Activated naive CD4-positive, alpha-beta T cell treated with anti-CD3 and anti-CD28 coated beads, Interleukin-2, amount 10 ng/mL, durations not matched to agents 7 days and 5 days (primary cell): Measurements from ENCODE around the gene FBXO2.

Experiments used
- CTCF ChIA-PET: fragments of 350-600 bp; sonication (Branson Sonifier 250); formaldehyde crosslinking; loops from one replicate; lab custom pipeline; 2021; ENCODE audit warnings: antibody characterized with exemption; lab: Charles Lee
- DNase-seq: peaks from one replicate; pipeline ENCODE4 v3.0.0-alpha.2; 2020
- H3K27ac Mint-ChIP-seq: one replicate; pipeline ENCODE4 v1.8.0; 2021; ENCODE audit warnings: mild to moderate bottlenecking, moderate library complexity, mixed read lengths
- H3K27me3 Mint-ChIP-seq: one replicate; pipeline ENCODE4 v1.8.0; 2021; ENCODE audit warnings: mild to moderate bottlenecking, mixed read lengths
- H3K36me3 Mint-ChIP-seq: one replicate; pipeline ENCODE4 v1.8.0; 2021; ENCODE audit warnings: mixed read lengths
- H3K4me1 Mint-ChIP-seq: one replicate; pipeline ENCODE4 v1.8.0; 2021; ENCODE audit warnings: mixed read lengths
- H3K4me3 Mint-ChIP-seq: one replicate; pipeline ENCODE4 v1.8.0; 2021; ENCODE audit warnings: mild to moderate bottlenecking, moderate library complexity, mixed read lengths
- H3K9me3 Mint-ChIP-seq: one replicate; pipeline ENCODE4 v1.8.0; 2021; ENCODE audit warnings: mixed read lengths

The FBXO2 gene

GRCh38 chr1:11674488-11674887, 20.3 kb upstream of the FBXO2 start:
- Mint-ChIP-seq H3K27ac (no peak overlapping the region), H3K4me3 (no peak overlapping the region), H3K27me3 (no peaks in the 10 kb centered on the region), H3K4me1 (peaks cover 8% of the 10 kb centered on the region), H3K36me3 (peaks cover 32% of the 10 kb centered on the region), H3K9me3 (no peaks in the 10 kb centered on the region)
- CTCF ChIA-PET = no interaction called here
- DNase-seq = no peak

- CTCF ChIA-PET = interaction anchor here (1.0 to 1.8 kb wide), 3 partner anchors 9 to 27 kb away, joined by 3 to 5 read pairs (median 4); partner anchors contain the start of gene FBXO6
- H3K9me3 Mint-ChIP-seq = no peaks in the 10 kb centered on the region
- H3K27me3 Mint-ChIP-seq = no peaks in the 10 kb centered on the region
- peak overlapping the region; percentile 45 for H3K27ac Mint-ChIP-seq
- no peak overlapping the region for H3K4me3 Mint-ChIP-seq
- no peaks in the 10 kb centered on the region for H3K4me1 Mint-ChIP-seq
- H3K36me3 Mint-ChIP-seq = peaks cover 34% of the 10 kb centered on the region
- DNase-seq = no peak
Observed at GRCh38 chr1:11673089-11673769, 19.0 kb upstream of the FBXO2 start.

DNA sequence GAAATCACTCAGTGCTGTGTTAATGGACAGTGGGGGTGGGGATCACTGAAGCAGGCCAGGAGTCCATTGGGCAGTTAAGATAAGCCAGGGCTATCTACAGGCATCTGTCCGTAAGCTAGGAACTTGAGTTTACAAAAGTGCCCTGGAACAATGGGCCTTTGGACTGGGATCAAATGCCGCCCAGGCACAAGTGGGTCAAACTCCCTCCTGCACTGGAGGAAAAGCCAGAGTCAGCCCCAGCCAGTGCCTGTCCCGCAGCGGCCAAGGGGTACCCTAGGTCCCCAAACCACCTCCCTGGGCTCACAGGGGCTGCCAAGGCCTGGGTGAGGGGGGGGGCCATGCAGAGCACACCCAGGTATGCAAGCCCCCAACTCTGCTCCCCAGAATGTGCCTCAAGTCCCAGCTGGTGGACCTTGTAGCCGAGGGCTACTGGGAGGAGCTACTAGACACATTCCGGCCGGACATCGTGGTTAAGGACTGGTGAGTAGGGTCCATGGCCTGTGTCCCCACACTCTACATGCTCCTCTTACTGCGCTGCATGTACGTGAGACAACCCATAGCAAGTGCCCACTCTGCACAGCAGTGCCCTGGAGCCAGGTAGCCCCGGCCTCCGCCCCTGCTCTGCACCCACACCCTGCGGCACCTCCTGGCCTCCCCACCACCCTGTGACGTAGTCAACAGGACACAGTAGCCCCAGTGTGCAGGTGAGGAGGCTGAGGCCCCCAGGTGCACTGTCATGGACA, 17.5 kb upstream of the FBXO2 start:
- no peaks in the 10 kb centered on the region for H3K9me3 Mint-ChIP-seq
- CTCF ChIA-PET = interaction anchor here (1.0 kb wide), 1 partner anchor 7 kb away, joined by 4 read pairs; no protein-coding TSS in a partner anchor
- no peaks in the 10 kb centered on the region for H3K27me3 Mint-ChIP-seq
- H3K27ac Mint-ChIP-seq = no peak overlapping the region
- no peak for DNase-seq
- H3K4me3 Mint-ChIP-seq = no peak overlapping the region
- H3K4me1 Mint-ChIP-seq = peaks cover 2% of the 10 kb centered on the region
- H3K36me3 Mint-ChIP-seq = peaks cover 37% of the 10 kb centered on the region

DNA sequence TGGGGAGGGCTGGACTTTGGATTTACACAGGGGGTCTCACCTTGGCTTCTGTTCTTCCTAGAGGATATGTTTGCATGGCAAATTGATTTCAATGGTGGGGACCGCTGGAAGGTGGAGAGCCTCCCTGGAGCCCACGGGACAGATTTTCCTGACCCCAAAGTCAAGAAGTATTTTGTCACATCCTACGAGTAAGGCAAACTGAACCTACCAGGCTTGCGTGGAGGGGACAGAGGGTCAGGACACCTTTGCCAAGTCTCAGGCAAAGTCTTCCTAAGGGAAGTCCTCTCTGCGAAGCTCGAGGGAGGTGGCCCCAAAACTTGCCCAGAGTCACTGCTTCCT, 16.9 kb upstream of the FBXO2 start:
- H3K27ac Mint-ChIP-seq = no peak overlapping the region

DNA sequence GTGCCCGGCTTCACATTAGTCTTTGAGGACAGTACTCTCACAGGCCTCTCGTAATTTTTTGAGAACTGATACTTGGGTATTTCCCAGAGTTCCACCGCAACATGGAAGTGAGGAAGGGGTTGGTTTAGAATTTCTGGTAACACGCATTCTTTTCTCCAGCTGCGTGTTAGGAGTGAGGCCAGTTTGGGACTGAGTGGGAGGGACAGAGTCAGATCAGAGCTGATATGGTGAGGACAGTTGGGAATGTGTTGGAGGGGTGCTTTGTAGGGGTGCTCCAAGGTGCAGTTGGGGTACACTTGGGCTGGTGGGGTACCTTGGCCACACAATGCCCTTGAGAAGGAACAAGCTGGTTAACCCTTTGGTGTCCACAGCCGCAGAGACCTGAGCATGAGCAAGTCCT, 16.5 kb upstream of the FBXO2 start:
- Mint-ChIP-seq H3K9me3 (no peaks in the 10 kb centered on the region), H3K27ac (no peak overlapping the region), H3K4me3 (no peak overlapping the region), H3K36me3 (peaks cover 35% of the 10 kb centered on the region), H3K27me3 (no peaks in the 10 kb centered on the region), H3K4me1 (peaks cover 9% of the 10 kb centered on the region)
- CTCF ChIA-PET = no interaction called here
- no peak for DNase-seq

More for the DNA sequence above, 16.9 kb upstream of the FBXO2 start:
- peaks cover 5% of the 10 kb centered on the region for H3K4me1 Mint-ChIP-seq
- no peak for DNase-seq
- no peaks in the 10 kb centered on the region for H3K9me3 Mint-ChIP-seq
- H3K4me3 Mint-ChIP-seq = no peak overlapping the region
- peaks cover 37% of the 10 kb centered on the region for H3K36me3 Mint-ChIP-seq
- H3K27me3 Mint-ChIP-seq = no peaks in the 10 kb centered on the region
- CTCF ChIA-PET = no interaction called here

DNA sequence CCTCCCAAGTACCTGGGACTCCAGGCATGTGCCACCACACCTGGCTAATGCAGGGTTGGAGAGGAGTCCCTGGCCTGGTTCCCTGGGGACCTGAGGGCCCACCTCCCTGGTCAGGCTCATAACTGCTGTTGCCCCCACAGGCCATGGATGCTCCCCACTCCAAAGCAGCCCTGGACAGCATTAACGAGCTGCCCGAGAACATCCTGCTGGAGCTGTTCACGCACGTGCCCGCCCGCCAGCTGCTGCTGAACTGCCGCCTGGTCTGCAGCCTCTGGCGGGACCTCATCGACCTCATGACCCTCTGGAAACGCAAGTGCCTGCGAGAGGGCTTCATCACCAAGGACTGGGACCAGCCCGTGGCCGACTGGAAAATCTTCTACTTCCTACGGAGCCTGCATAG, 14.3 kb upstream of the FBXO2 start:
- no peak for DNase-seq
- no peak overlapping the region for H3K27ac Mint-ChIP-seq
- H3K9me3 Mint-ChIP-seq = no peaks in the 10 kb centered on the region
- H3K27me3 Mint-ChIP-seq = no peaks in the 10 kb centered on the region
- H3K36me3 Mint-ChIP-seq = peaks cover 21% of the 10 kb centered on the region
- H3K4me3 Mint-ChIP-seq = no peak overlapping the region
- peaks cover 17% of the 10 kb centered on the region for H3K4me1 Mint-ChIP-seq
- CTCF ChIA-PET = no interaction called here

DNA sequence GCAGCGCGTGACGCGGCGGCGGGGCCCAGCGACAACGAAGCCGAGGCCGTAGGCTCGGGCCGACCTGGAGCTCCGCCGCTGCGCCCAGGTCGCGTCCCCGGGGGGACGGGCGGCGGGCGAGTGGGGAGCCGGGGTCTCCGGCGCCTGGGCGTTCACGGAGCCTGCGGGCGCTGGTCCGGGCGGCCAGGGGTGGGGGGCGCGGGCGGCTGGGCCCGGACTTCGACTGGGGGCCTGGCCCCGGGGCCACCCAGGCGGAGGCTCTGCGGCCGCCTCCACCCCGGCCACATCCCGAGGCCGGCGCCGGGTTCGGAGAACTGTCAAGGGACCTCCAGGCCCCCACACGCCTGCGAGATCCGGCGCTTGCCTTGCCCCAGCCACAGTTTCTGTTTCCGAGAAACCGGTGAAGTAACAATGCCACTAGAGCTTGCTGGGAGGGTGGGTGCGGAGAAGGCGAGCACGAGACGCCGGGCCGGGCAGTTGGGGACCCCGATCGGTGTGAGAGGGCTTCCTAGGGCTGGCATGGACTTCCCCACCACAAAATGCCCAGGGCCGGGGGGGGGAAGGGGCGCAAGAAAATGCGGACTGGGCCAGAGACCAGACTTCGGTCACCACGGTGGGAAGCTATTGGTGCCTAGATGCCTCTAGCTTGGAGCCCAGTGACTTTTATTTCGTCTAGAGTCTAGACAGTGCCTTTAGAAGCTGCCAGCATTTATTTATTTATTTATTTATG, 10.3 kb upstream of the FBXO2 start:
- peaks cover 22% of the 10 kb centered on the region for H3K4me1 Mint-ChIP-seq
- no peaks in the 10 kb centered on the region for H3K27me3 Mint-ChIP-seq
- peak overlapping the region; percentile 81 for H3K4me3 Mint-ChIP-seq
- H3K36me3 Mint-ChIP-seq = peaks cover 20% of the 10 kb centered on the region
- peak; percentile 81 for DNase-seq
- CTCF ChIA-PET = interaction anchor here (0.7 to 3.3 kb wide), 22 partner anchors 8 to 142 kb away, joined by 3 to 36 read pairs (median 4); partner anchors contain the start of genes AGTRAP, CLCN6, FBXO2 and FBXO44
- no peaks in the 10 kb centered on the region for H3K9me3 Mint-ChIP-seq
- H3K27ac Mint-ChIP-seq = peak overlapping the region; percentile 91

GRCh38 chr1:11661103-11661502, 6.9 kb upstream of the FBXO2 start:
- Mint-ChIP-seq H3K27ac (no peak overlapping the region), H3K4me3 (no peak overlapping the region), H3K4me1 (peaks cover 17% of the 10 kb centered on the region), H3K9me3 (no peaks in the 10 kb centered on the region), H3K27me3 (no peaks in the 10 kb centered on the region), H3K36me3 (peaks cover 21% of the 10 kb centered on the region)
- no peak for DNase-seq
- CTCF ChIA-PET = no interaction called here

DNA sequence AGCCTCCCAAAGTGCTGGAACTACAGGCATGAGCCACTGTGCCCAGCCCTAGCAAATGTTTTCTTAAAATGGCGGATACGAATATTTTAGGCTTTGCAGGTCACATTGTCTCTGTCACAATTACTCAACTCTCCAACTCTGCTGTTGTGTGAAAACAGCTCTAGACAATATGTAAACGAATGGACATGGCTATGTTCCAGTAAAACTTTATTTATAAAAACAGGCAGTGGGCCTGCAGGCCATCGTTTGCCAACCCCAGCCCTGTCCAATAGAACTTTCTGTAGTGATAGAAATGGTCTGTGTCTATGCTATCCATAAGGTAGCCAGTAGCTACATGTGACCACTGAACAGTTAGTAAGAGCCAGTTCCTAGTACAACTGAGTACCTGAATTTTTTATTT, 5.5 kb upstream of the FBXO2 start:
- no peak for DNase-seq
- CTCF ChIA-PET = interaction anchor here (1.6 kb wide), 1 partner anchor 48 kb away, joined by 3 read pairs; no protein-coding TSS in a partner anchor
- Mint-ChIP-seq H3K4me1 (peaks cover 19% of the 10 kb centered on the region), H3K27ac (no peak overlapping the region), H3K9me3 (no peaks in the 10 kb centered on the region), H3K27me3 (no peaks in the 10 kb centered on the region), H3K4me3 (no peak overlapping the region), H3K36me3 (peaks cover 25% of the 10 kb centered on the region)

DNA sequence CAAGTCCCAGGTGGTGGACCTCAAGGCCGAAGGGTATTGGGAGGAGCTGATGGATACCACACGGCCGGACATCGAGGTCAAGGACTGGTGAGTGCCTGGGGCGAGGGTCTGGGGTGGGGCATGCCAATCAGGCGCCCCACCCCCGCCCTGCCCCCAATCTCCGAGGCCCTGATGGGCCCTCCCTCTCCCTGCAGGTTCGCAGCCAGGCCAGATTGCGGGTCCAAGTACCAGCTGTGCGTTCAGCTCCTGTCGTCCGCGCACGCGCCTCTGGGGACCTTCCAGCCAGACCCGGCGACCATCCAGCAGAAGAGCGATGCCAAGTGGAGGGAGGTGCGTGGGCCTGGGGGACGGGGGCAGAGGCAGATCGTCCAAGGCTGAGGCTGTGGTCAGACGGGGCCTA, 4.3 kb upstream of the FBXO2 start:
- Mint-ChIP-seq H3K36me3 (peaks cover 25% of the 10 kb centered on the region), H3K27ac (no peak overlapping the region), H3K4me3 (no peak overlapping the region), H3K27me3 (peaks cover 5% of the 10 kb centered on the region), H3K4me1 (peaks cover 13% of the 10 kb centered on the region), H3K9me3 (no peaks in the 10 kb centered on the region)
- CTCF ChIA-PET = interaction anchor here (1.1 kb wide), 1 partner anchor 61 kb away, joined by 7 read pairs; no protein-coding TSS in a partner anchor
- no peak for DNase-seq

DNA sequence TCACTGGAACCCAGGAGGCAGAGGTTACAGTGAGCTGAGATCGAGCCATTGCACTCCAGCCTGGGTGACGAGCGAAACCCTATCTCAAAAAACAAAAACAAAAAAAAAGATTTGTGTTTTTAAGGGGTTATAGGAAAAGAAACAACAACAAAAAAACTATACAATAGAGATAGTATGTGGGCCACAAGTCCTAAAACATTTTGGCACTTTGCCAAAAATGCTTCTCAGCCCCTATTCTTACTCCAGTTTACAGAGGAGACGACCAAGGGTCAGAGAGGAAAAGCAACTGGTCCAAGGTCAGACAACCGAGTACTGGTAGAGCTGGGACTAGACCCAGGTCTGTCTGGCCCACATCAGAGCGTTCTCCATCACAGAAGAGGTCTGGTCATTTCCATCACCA, 3.4 kb upstream of the FBXO2 start:
- Mint-ChIP-seq H3K36me3 (peaks cover 24% of the 10 kb centered on the region), H3K4me1 (peaks cover 8% of the 10 kb centered on the region), H3K27me3 (peaks cover 14% of the 10 kb centered on the region), H3K9me3 (no peaks in the 10 kb centered on the region), H3K4me3 (no peak overlapping the region), H3K27ac (no peak overlapping the region)
- no peak for DNase-seq
- CTCF ChIA-PET = no interaction called here

DNA sequence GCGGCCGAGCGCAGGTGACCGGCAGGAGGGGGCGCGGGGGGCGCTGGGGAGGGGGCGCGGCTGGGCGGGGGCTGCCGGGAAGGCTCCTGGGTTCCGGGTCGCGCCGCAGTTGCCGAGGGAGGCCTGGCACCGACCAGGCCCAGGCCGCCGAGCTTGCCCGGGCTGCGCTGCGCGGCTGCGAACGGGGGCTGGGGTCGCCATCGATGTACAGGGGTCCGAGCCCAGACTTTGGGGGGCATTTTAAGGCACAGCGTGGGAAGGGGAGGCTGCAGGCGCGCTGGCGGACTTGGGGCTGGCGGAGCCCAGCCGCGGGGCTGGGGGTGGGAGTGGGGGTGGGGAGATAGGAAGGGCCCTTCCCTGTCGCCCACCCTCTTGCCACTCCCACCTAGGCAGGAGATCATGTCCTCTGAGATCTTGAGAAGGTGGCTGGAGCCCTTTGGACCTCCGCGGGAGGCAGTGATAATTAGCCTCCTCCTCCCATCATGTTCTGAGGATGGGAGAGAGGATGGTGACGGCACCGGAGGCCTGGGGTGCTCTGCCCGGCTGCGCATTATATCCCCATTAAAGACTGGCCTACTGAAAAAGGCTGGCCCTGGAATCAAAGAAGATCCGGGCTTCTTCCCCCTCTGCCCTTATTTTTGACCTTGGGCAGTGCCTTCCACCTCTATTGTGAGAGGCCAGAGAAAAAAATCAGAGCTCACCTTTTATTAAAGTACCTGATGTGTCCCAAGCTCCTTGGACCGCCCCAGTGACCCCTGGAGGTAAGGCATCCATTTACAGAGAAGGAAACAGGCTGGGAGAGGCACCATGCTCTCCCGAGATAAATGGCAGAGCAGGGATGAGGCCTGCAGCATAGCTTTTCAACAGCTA, 945 bp upstream of the FBXO2 start:
- Mint-ChIP-seq H3K36me3 (peaks cover 16% of the 10 kb centered on the region), H3K27me3 (peaks cover 30% of the 10 kb centered on the region)
- CTCF ChIA-PET = interaction anchor here (1.1 to 1.9 kb wide), 3 partner anchors 9 to 56 kb away, joined by 3 to 6 read pairs (median 4); partner anchors contain the start of gene FBXO6

DNA sequence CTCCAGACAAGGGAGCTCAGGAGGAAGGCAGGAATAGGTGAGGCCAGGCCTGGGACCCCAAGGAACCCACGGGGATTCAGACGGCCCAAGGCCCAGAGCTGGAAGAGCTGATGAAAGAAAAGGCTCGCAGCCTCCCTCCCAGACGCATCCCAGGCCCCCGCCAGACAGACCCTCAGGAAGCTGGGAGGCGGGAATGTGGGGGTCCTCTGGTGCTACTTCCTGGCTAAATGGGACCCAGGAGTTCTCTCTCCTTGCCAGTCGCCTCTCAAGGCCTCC, 430 bp downstream of the FBXO2 start:
- peaks cover 44% of the 10 kb centered on the region for H3K27me3 Mint-ChIP-seq
- peaks cover 31% of the 10 kb centered on the region for H3K4me1 Mint-ChIP-seq
- DNase-seq = no peak
- peak overlapping the region; percentile 53 for H3K4me3 Mint-ChIP-seq
- CTCF ChIA-PET = interaction anchor here (0.6 to 7.1 kb wide), 3 partner anchors 11 to 132 kb away, joined by 3 to 79 read pairs (median 8); partner anchors contain the start of gene FBXO6
- H3K36me3 Mint-ChIP-seq = peaks cover 13% of the 10 kb centered on the region
- H3K9me3 Mint-ChIP-seq = no peaks in the 10 kb centered on the region
- H3K27ac Mint-ChIP-seq = no peak overlapping the region

More for the DNA sequence above, 945 bp upstream of the FBXO2 start:
- DNase-seq = no peak
- Mint-ChIP-seq H3K9me3 (no peaks in the 10 kb centered on the region), H3K27ac (no peak overlapping the region), H3K4me3 (peak overlapping the region; percentile 74), H3K4me1 (peaks cover 20% of the 10 kb centered on the region)
